AG04450 (cell line): ENCODE data around the gene TLCD5. TPM values are rescaled to one million over a fixed set of nuclear protein-coding genes. Genes with fewer than 3 reads are reported as not detected.

Experiments used
- CTCF ChIA-PET: fragments of 300-600, 350-600 bp; formaldehyde crosslinking; extraction: SDS; loops from one replicate; lab custom pipeline; 2022; ENCODE audit warnings: antibody characterized with exemption, inconsistent platforms; lab: Charles Lee
- POLR2A ChIA-PET: fragments of 350-600 bp; formaldehyde crosslinking; extraction: SDS; loops from one replicate; lab custom pipeline; 2021; ENCODE audit warnings: antibody characterized with exemption, inconsistent platforms; lab: Yijun Ruan, JAX
- DNase-seq: peaks from one replicate; pipeline ENCODE4 v3.0.0-alpha.2; 2011; ENCODE audit warnings: low read depth, low spot score
- H3K27ac ChIP-seq: one replicate; pipeline ENCODE4 v1.5.1; 2012; ENCODE audit warnings: low read depth, low read length, control low read depth
- H3K27me3 ChIP-seq: one replicate; pipeline ENCODE4 v1.6.0; 2012; ENCODE audit warnings: low read length; ENCODE audit not compliant: control insufficient read depth, insufficient read depth
- H3K4me3 ChIP-seq: 2 replicates; pipeline ENCODE4 v1.5.1; 2011; ENCODE audit warnings: mild to moderate bottlenecking, low read depth, low read length, control low read depth
- H3K9me3 ChIP-seq: 2 replicates; pipeline ENCODE4 v1.5.1; 2012; ENCODE audit warnings: low read length; ENCODE audit not compliant: control insufficient read depth, insufficient read depth
- polyA plus RNA-seq: library from polyadenylated mRNA; depleted of rRNA; stranded (reverse); fragments of >200 nt; gene quantifications from 2 replicates; pipeline ENCODE4 v1.2.3, GENCODE V29; 2011
- TF ChIP-seq, protein P1 (sequence below): IDR thresholded peaks from 2 replicates; pipeline ENCODE4 v1.5.1; 2011; ENCODE audit warnings: low read depth, low read length, control low read depth, inconsistent platforms

Gene TLCD5
- polyA plus RNA-seq, 1 experiment, result 14.9 TPM

DNA sequence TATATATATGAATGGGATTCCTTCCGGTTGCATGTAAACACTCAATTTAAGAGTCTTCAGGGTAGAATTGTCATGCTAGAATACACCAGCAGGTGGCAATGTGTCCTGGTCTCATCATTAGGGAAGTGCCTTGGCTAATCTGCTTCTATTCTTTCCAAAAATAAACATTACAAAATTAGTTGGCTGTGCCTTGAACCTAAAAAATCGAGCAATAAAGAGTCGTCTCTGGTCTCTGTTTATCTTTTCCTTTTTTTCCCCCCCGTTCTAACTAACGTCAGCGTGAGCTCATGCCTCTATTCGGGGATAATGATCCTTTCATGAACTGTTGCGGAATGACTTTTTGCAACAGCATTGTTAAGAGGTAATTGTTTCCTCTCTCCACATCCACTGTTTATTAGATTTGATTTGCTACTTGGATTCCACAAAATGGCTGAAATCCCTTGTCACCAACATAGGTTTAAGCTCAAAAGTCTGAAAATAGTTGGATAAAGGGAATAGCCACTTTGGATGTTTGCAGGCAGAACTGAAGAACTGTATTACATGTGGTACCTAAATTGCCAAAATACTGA, 9.9 kb downstream of the TLCD5 start:
- POLR2A ChIA-PET, result interaction anchor here (0.6 to 3.2 kb wide), 4 partner anchors 20 to 97 kb away, joined by 3 to 15 read pairs (median 8); no protein-coding TSS in a partner anchor
- Histone ChIP-seq H3K9me3 (no peaks in the 10 kb centered on the region), H3K27me3 (no peaks in the 10 kb centered on the region), H3K4me3 (peak overlapping the region; percentile 68), H3K27ac (peak overlapping the region; percentile 90)
- CTCF ChIA-PET, result interaction anchor here (0.6 to 2.0 kb wide), 40 partner anchors 9 to 1723 kb away, joined by 3 to 23 read pairs (median 4); partner anchors contain the start of gene TLCD5
- TF ChIP-seq, protein P1, sequence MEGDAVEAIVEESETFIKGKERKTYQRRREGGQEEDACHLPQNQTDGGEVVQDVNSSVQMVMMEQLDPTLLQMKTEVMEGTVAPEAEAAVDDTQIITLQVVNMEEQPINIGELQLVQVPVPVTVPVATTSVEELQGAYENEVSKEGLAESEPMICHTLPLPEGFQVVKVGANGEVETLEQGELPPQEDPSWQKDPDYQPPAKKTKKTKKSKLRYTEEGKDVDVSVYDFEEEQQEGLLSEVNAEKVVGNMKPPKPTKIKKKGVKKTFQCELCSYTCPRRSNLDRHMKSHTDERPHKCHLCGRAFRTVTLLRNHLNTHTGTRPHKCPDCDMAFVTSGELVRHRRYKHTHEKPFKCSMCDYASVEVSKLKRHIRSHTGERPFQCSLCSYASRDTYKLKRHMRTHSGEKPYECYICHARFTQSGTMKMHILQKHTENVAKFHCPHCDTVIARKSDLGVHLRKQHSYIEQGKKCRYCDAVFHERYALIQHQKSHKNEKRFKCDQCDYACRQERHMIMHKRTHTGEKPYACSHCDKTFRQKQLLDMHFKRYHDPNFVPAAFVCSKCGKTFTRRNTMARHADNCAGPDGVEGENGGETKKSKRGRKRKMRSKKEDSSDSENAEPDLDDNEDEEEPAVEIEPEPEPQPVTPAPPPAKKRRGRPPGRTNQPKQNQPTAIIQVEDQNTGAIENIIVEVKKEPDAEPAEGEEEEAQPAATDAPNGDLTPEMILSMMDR, result peak; percentile 69
- DNase-seq, result peak; percentile 81

DNA sequence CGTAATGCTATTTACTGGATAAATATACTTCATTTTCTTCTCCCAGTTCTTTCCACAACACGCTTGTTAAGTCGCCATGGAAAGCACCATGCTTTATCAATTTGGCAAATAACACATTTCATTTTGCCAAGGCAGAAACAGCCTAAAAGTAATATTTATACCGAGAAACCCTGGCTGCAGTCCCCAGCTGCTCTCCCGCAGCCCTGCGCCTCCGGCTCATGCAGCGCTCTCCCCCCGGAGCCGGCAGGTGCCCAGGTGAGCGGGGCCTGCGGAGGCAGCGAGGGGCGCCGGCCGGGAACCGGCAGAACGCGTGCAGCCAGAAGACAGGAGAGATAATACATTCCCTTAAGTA, 10.4 kb downstream of the TLCD5 start:
- TF ChIP-seq, protein P1, result no peak
- no peaks in the 10 kb centered on the region for H3K9me3 ChIP-seq
- CTCF ChIA-PET, result interaction anchor here (0.6 to 2.0 kb wide), 38 partner anchors 10 to 715 kb away, joined by 3 to 23 read pairs (median 4); partner anchors contain the start of gene TLCD5
- POLR2A ChIA-PET, result interaction anchor here (0.6 to 3.2 kb wide), 5 partner anchors 17 to 903 kb away, joined by 3 to 15 read pairs (median 3); no protein-coding TSS in a partner anchor
- H3K27ac ChIP-seq, result peak overlapping the region; percentile 90
- H3K4me3 ChIP-seq, result peak overlapping the region; percentile 68
- H3K27me3 ChIP-seq, result no peaks in the 10 kb centered on the region
- no peak for DNase-seq

DNA sequence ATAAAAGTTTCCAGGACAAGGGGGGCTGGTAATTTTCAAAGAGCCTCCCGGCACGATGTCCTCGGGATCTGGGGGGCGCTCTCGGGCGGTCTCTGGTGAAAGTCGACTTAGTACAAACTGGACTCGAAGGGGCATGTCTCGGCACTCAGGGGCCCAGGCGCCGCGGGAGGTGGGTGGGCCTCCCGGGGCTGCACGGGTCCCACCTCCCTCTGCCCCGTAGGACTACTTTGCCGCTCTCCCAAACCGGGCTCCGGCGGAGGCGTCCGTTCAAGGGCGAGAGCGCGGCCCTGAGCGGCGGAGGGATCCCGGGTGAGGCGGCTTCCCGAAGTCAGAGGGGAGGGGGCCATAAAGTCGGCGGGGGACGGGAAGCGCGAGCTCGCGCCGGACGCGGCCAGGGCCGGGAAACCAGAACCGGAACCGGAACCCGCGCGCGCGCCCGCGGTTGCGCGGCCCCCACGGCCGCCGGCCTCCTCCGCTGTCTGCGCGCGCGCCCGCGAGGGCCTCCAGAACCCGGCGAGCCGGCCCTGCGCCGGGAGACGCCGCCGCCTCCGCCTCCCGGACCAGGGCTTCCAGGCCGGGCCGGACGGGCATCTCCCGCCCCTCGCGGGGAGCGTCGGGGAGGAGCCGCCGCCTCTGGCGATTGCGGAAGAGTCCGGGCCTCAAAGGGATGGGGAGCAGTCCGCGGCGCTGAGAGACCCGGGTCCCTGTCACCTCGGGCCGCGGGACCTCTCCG, 11.0 kb downstream of the TLCD5 start, which contains the start of gene ARHGEF12:
Gene ARHGEF12, plus strand, starts transcription at position 506 of the 733 bp plus-strand sequence. CDS start 831 bp downstream, outside the sequence.
- Histone ChIP-seq H3K27me3 (no peaks in the 10 kb centered on the region), H3K4me3 (peak within 1 kb of the TSS; percentile 87), H3K9me3 (no peaks in the 10 kb centered on the region), H3K27ac (peak within 1 kb of the TSS; percentile 90)
- POLR2A ChIA-PET, result interaction anchor here (0.6 to 3.2 kb wide), 8 partner anchors 11 to 904 kb away, joined by 3 to 15 read pairs (median 3); partner anchors contain the start of gene TLCD5
- CTCF ChIA-PET, result interaction anchor here (0.6 to 2.0 kb wide), 13 partner anchors 8 to 171 kb away, joined by 3 to 23 read pairs (median 6); partner anchors contain the start of gene TLCD5
- TF ChIP-seq, protein P1, result peak; percentile 47
- peak; percentile 97 for DNase-seq

DNA sequence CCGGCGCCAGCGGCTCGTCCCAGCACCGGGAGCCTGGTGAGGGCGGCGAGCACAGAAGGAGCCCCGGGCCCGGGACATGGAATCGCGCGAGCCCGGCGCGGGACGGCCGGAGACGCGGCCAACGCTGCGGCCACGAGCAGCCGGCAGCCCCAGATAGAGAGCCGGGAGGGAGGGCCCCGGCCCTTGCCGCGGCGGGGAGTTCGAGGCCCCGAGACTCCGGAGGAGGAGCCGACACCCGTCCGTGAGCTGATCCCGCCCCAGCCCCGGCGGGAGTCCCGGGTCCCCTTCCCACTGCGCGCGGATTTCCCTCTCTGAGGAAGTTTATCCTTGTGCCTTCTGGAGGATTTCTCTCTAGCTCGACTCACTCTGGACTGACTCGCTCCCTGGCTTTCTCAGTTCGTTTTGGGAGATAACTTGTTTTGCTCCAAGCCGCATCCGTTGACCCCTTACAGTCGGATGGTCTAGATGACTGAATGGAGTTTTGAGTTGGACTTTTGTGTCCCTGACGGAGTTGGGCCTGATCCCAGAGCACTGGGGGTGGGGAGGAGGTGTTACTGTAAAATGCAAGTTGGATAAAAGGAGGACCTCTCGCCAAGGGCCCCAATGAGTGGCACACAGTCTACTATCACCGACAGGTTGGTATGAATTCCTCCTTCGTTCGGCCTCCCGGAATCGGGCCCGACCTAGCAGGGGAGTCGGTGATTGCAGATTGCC, 11.7 kb downstream of the TLCD5 start:
- CTCF ChIA-PET, result interaction anchor here (0.6 to 1.0 kb wide), 2 partner anchors 9 to 95 kb away, joined by 4 read pairs; no protein-coding TSS in a partner anchor
- Histone ChIP-seq H3K4me3 (peak overlapping the region; percentile 87), H3K9me3 (no peaks in the 10 kb centered on the region), H3K27me3 (no peaks in the 10 kb centered on the region), H3K27ac (peak overlapping the region; percentile 69)
- TF ChIP-seq, protein P1, result no peak
- no peak for DNase-seq
- POLR2A ChIA-PET, result interaction anchor here (0.6 to 3.2 kb wide), 6 partner anchors 12 to 210 kb away, joined by 3 to 15 read pairs (median 3); partner anchors contain the start of gene TLCD5
